DND-41 (cell line): ENCODE data around the gene GTSF1L.
A peak's percentile ranks its signal among the peaks of the same experiment; 100 is the strongest.

ENCODE experiments used
- ATAC-seq: fragments of 200-7000 bp; cut with Tn5 transposase; 3 replicates; pipeline ENCODE4 v1.9.1; 2021; ENCODE audit warnings: low read depth; ENCODE audit not compliant: insufficient read depth
- DNase-seq: peaks from one replicate; pipeline ENCODE4 v3.0.0-alpha.2; 2020
- H2AFZ ChIP-seq: 2 replicates; pipeline ENCODE4 v1.6.0; 2012; ENCODE audit warnings: low read depth, low read length
- H3K27ac ChIP-seq: 2 replicates; pipeline ENCODE4 v1.5.1; 2012; ENCODE audit warnings: low read length, inconsistent platforms
- H3K27me3 ChIP-seq: fragments of 200-600 bp; sonication (generic); 2 replicates; pipeline ENCODE4 v1.6.0; 2012; ENCODE audit warnings: low read length, mild to moderate bottlenecking, inconsistent platforms; ENCODE audit not compliant: insufficient read depth, poor library complexity
- H3K36me3 ChIP-seq: 2 replicates; pipeline ENCODE4 v1.5.1; 2012; ENCODE audit warnings: low read length, inconsistent platforms; ENCODE audit not compliant: insufficient read depth
- H3K4me1 ChIP-seq: 2 replicates; pipeline ENCODE4 v1.5.1; 2012; ENCODE audit warnings: mild to moderate bottlenecking, low read length; ENCODE audit not compliant: insufficient read depth
- H3K4me2 ChIP-seq: 2 replicates; pipeline ENCODE4 v1.6.0; 2012; ENCODE audit warnings: mild to moderate bottlenecking, moderate library complexity, low read length, inconsistent platforms; ENCODE audit not compliant: insufficient read depth
- H3K4me3 ChIP-seq, 2 experiments: fragments of 200-600 bp in 1 of 2; shearing (Covaris generic) in 1 of 2; 2 replicates each; pipeline ENCODE4 v1.5.1; 2012 to 2016; ENCODE audit warnings: inconsistent platforms in 2 of 2, low read length in 2 of 2, mild to moderate bottlenecking in 2 of 2, low read depth in 1 of 2, moderate library complexity in 1 of 2
- H3K79me2 ChIP-seq: 2 replicates; pipeline ENCODE4 v1.6.0; 2012; ENCODE audit warnings: low read length, inconsistent platforms; ENCODE audit not compliant: insufficient read depth
- H3K9ac ChIP-seq: 2 replicates; pipeline ENCODE4 v1.6.0; 2012; ENCODE audit warnings: low read depth, mild to moderate bottlenecking, inconsistent platforms, low read length, moderate library complexity
- H3K9me3 ChIP-seq: 2 replicates; pipeline ENCODE4 v1.5.1; 2012; ENCODE audit warnings: low read length, moderate library complexity, mild to moderate bottlenecking, inconsistent platforms; ENCODE audit not compliant: insufficient read depth, severe bottlenecking
- H4K20me1 ChIP-seq: 2 replicates; pipeline ENCODE4 v1.6.0; 2012; ENCODE audit warnings: low read length; ENCODE audit not compliant: insufficient read depth
- CTCF ChIP-seq: IDR thresholded peaks from 2 replicates; pipeline ENCODE4 v1.5.1; 2012; ENCODE audit warnings: borderline replicate concordance, low read length, moderate library complexity, mild to moderate bottlenecking; ENCODE audit not compliant: poor library complexity, severe bottlenecking; ENCODE audit errors: extremely low read depth
- EZH2 ChIP-seq: IDR thresholded peaks from 3 replicates; pipeline ENCODE4 v1.6.1; 2012; ENCODE audit warnings: borderline replicate concordance, low read depth, mild to moderate bottlenecking, moderate library complexity, low read length, inconsistent platforms; ENCODE audit not compliant: severe bottlenecking

Gene GTSF1L

GRCh38 chr20:43694763-43695162, 32.0 kb downstream of the GTSF1L start:
- H3K36me3 ChIP-seq: peaks cover 86% of the 10 kb centered on the region
- no peaks in the 10 kb centered on the region for H3K9me3 ChIP-seq
- peaks cover 56% of the 10 kb centered on the region for H4K20me1 ChIP-seq
- DNase-seq (no peak), ATAC-seq (no peak)
- no peak overlapping the region for H3K4me3 ChIP-seq
- no peaks in the 10 kb centered on the region for H3K27me3 ChIP-seq
- no peak overlapping the region for H3K4me2 ChIP-seq
- no peak for TF ChIP-seq CTCF
- no peak for TF ChIP-seq EZH2
- no peaks in the 10 kb centered on the region for H3K4me1 ChIP-seq
- H3K79me2 ChIP-seq: peaks cover 62% of the 10 kb centered on the region
- no peak overlapping the region for H3K27ac ChIP-seq
- H2AFZ ChIP-seq: no peak overlapping the region
- no peak overlapping the region for H3K9ac ChIP-seq

- Histone ChIP-seq H3K36me3 (peaks cover 93% of the 10 kb centered on the region), H3K4me3 (no peak overlapping the region), H3K27me3 (no peaks in the 10 kb centered on the region), H3K9ac (no peak overlapping the region), H3K4me1 (no peaks in the 10 kb centered on the region), H3K27ac (no peak overlapping the region), H2AFZ (no peak overlapping the region), H4K20me1 (peaks cover 69% of the 10 kb centered on the region), H3K79me2 (peaks cover 69% of the 10 kb centered on the region), H3K4me2 (no peak overlapping the region), H3K9me3 (no peaks in the 10 kb centered on the region)
- peak; percentile 65 for DNase-seq
- peak; percentile 74 for TF ChIP-seq CTCF
- no peak for TF ChIP-seq EZH2
- ATAC-seq: peak; percentile 75
Observed at GRCh38 chr20:43691928-43692524, 34.8 kb downstream of the GTSF1L start.

- Histone ChIP-seq H3K79me2 (peaks cover 73% of the 10 kb centered on the region), H3K4me1 (no peaks in the 10 kb centered on the region), H4K20me1 (peaks cover 71% of the 10 kb centered on the region), H3K4me3 (no peak overlapping the region), H3K4me2 (no peak overlapping the region), H2AFZ (no peak overlapping the region), H3K27ac (no peak overlapping the region), H3K27me3 (no peaks in the 10 kb centered on the region), H3K9ac (no peak overlapping the region), H3K9me3 (no peaks in the 10 kb centered on the region), H3K36me3 (peaks cover 93% of the 10 kb centered on the region)
- ATAC-seq (no peak), DNase-seq (no peak)
- TF ChIP-seq CTCF (no peak), EZH2 (no peak)
Observed at GRCh38 chr20:43690943-43691598, 35.7 kb downstream of the GTSF1L start.
